ENCODE data around the gene LRP1B.

LRP1B gene

GRCh38 chr2:141508086-141508752 lies 622.6 kb downstream of the LRP1B start:
- no peak for DNase-seq

- no peak for DNase-seq
These were observed 624.7 kb downstream of the LRP1B start for GRCh38 chr2:141506135-141506534.

- no peak for DNase-seq
These were observed 629.1 kb downstream of the LRP1B start for GRCh38 chr2:141501752-141502151.

- DNase-seq = no peak
These were observed 631.7 kb downstream of the LRP1B start for GRCh38 chr2:141499123-141499522.

GRCh38 chr2:141498561-141498960 lies 632.3 kb downstream of the LRP1B start:
- no peak for DNase-seq

- DNase-seq = no peak
These were observed 633.5 kb downstream of the LRP1B start for GRCh38 chr2:141497272-141497671.

- DNase-seq = no peak
These were observed 634.0 kb downstream of the LRP1B start for GRCh38 chr2:141496810-141497209.

- no peak for DNase-seq
These were observed 636.9 kb downstream of the LRP1B start for GRCh38 chr2:141493936-141494335.

- DNase-seq = no peak
These were observed 638.0 kb downstream of the LRP1B start for GRCh38 chr2:141492816-141493215.

- DNase-seq = no peak
These were observed 639.9 kb downstream of the LRP1B start for GRCh38 chr2:141490886-141491285.

- DNase-seq = no peak
These were observed 648.1 kb downstream of the LRP1B start for GRCh38 chr2:141482697-141483096.

- DNase-seq = no peak
These were observed 655.0 kb downstream of the LRP1B start for GRCh38 chr2:141475801-141476200.

GRCh38 chr2:141468761-141469160 lies 662.1 kb downstream of the LRP1B start:
- no peak for DNase-seq

- DNase-seq = no peak
These were observed 663.5 kb downstream of the LRP1B start for GRCh38 chr2:141467331-141467730.

- no peak for DNase-seq
These were observed 665.8 kb downstream of the LRP1B start for GRCh38 chr2:141464995-141465394.

- DNase-seq = no peak
These were observed 672.5 kb downstream of the LRP1B start for GRCh38 chr2:141458351-141458750.

- no peak for DNase-seq
These were observed 674.9 kb downstream of the LRP1B start for GRCh38 chr2:141455877-141456276.

- no peak for DNase-seq
These were observed 675.5 kb downstream of the LRP1B start for GRCh38 chr2:141455211-141455826.

GRCh38 chr2:141440072-141440635 lies 690.7 kb downstream of the LRP1B start:
- no peak for DNase-seq

- DNase-seq = no peak
These were observed 691.3 kb downstream of the LRP1B start for GRCh38 chr2:141439524-141439923.

GRCh38 chr2:141438536-141438935 lies 692.3 kb downstream of the LRP1B start:
- no peak for DNase-seq

GRCh38 chr2:141437521-141437920 lies 693.3 kb downstream of the LRP1B start:
- no peak for DNase-seq

- DNase-seq = no peak
These were observed 707.7 kb downstream of the LRP1B start for GRCh38 chr2:141423124-141423523.

GRCh38 chr2:141417246-141417797 lies 713.5 kb downstream of the LRP1B start:
- no peak for DNase-seq

Measured in central memory CD4-positive, alpha-beta T cell (primary cell).